Right lobe of liver (tissue), 4 donors: ENCODE data around the gene CACNA2D4.

Experiments used
- POLR2A ChIP-seq: fragments of 450-650 bp; IDR thresholded peaks from one replicate; pipeline ENCODE4 v1.6.1; 2017; ENCODE audit warnings: antibody characterized with exemption, mild to moderate bottlenecking
- TF ChIP-seq, protein P1 (sequence below), 4 donors: fragments of 200-600 bp in 3 of 4; fragments of 450-650 bp in 1 of 4; IDR thresholded peaks; one replicate each; pipeline versions ENCODE4 v1.5.1 to v1.8.0; 2016 to 2022; ENCODE audit warnings: antibody characterized with exemption in 4 of 4, mild to moderate bottlenecking in 2 of 4
- donor health status: DM: no; HTN: no; CAD: no.
- donor health status: DM: no; HTN: no; CAD: no.
- donor health status: DM: no; HTN: yes; CAD: no.

DNA sequence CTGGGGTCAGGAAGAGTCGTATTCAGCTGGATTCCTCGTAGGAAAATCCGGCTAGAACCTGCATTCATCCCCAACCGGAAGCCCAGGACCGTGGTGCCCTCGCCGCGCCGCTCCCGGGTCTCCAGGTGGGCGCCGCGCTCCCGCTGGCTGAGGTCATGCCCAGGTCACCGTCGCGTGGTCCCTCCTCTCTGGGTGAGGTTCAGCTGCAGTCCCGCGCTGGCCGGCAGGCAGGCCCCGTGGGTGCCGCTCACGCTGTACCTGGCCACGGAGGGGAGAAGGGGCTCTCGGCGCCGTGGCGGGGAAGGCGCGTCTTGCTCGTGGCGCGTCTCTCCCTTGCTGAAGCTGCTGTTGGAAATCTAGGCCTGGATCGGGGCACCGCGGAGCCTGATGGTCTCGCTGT is 53.6 kb downstream of the CACNA2D4 start:
- TF ChIP-seq, protein P1, sequence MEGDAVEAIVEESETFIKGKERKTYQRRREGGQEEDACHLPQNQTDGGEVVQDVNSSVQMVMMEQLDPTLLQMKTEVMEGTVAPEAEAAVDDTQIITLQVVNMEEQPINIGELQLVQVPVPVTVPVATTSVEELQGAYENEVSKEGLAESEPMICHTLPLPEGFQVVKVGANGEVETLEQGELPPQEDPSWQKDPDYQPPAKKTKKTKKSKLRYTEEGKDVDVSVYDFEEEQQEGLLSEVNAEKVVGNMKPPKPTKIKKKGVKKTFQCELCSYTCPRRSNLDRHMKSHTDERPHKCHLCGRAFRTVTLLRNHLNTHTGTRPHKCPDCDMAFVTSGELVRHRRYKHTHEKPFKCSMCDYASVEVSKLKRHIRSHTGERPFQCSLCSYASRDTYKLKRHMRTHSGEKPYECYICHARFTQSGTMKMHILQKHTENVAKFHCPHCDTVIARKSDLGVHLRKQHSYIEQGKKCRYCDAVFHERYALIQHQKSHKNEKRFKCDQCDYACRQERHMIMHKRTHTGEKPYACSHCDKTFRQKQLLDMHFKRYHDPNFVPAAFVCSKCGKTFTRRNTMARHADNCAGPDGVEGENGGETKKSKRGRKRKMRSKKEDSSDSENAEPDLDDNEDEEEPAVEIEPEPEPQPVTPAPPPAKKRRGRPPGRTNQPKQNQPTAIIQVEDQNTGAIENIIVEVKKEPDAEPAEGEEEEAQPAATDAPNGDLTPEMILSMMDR (IDR thresholded peaks at IDR 0.05) = no peak
- TF ChIP-seq POLR2A = no peak
